Hematopoietic multipotent progenitor cell treated with erythropoietin and hydrocortisone succinate and interleukin-3 and kit ligand, for 6 days (in vitro differentiated cells): ENCODE data around the gene SCAF4.
"Not testable (repeated sequence)": the region's sequence is repeated elsewhere in the genome, so short reads cannot be mapped to it uniquely, and the experiment has no call there.

Source experiments
- DNase-seq: peaks from one replicate; pipeline ENCODE4 v3.0.0-alpha.2; 2015

The SCAF4 gene, protein sequence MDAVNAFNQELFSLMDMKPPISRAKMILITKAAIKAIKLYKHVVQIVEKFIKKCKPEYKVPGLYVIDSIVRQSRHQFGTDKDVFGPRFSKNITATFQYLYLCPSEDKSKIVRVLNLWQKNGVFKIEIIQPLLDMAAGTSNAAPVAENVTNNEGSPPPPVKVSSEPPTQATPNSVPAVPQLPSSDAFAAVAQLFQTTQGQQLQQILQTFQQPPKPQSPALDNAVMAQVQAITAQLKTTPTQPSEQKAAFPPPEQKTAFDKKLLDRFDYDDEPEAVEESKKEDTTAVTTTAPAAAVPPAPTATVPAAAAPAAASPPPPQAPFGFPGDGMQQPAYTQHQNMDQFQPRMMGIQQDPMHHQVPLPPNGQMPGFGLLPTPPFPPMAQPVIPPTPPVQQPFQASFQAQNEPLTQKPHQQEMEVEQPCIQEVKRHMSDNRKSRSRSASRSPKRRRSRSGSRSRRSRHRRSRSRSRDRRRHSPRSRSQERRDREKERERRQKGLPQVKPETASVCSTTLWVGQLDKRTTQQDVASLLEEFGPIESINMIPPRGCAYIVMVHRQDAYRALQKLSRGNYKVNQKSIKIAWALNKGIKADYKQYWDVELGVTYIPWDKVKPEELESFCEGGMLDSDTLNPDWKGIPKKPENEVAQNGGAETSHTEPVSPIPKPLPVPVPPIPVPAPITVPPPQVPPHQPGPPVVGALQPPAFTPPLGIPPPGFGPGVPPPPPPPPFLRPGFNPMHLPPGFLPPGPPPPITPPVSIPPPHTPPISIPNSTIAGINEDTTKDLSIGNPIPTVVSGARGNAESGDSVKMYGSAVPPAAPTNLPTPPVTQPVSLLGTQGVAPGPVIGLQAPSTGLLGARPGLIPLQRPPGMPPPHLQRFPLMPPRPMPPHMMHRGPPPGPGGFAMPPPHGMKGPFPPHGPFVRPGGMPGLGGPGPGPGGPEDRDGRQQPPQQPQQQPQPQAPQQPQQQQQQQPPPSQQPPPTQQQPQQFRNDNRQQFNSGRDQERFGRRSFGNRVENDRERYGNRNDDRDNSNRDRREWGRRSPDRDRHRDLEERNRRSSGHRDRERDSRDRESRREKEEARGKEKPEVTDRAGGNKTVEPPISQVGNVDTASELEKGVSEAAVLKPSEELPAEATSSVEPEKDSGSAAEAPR

DNA sequence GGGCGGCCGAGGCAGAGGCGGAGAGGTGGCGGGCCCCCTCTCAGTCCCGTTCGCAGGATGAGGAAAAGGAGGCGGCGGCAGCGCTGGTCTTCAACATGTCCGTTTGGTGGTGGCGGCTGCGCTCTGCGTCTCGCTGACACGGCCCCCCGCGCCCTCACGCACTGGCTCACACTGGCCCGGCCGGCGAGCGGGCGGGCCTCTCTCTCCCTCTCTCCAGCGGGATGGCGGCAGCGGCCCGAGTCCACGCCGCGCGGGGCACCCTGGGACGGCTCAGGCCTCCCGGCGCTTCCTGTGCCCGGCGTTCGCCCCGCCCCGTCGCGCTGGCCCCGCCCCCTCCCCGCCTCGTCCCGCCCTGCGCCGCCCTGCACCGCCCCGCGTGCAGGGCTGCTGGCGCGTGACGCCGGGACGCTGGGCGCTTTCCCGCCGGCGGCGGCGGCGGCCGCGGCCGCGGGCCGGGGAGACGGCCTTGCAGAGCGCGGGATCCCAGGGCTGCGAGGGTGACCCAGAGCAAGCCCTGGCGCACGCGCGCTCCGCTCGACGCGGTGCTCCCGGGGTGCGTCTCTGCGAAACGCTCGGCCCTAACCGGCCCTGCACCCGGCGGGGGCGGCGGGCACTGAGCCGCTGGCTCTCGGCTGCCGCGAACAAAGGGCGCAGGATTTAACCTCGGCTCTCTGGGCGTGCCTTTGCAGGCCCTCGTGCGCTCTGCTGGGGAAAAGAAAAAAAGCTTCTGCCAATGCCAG is at the start of gene SCAF4:
Gene SCAF4, minus strand, starts transcription at position 262 of the 740 bp plus-strand sequence. CDS start 426 bp downstream, outside the sequence.
- peak; percentile 93 for DNase-seq

DNA sequence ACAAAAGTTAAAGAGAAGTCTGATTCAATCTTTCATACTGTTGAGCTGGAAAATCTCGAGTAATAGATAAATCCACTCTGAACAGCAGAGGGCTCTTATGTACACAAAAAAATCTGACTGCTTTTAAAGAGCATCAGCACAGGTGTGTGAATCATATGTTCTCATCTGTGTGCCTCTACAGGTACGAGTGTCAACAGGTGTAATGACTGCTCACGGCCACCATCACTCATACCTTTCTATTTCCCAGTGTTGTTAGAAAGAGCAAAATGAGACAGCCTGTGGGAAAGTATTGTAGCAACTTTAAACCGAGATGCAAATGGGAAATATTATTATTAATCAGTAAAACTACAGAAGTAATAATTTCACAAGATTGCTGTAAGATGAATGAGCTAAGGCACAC is 49.0 kb upstream of the SCAF4 start:
- DNase-seq = no peak

DNA sequence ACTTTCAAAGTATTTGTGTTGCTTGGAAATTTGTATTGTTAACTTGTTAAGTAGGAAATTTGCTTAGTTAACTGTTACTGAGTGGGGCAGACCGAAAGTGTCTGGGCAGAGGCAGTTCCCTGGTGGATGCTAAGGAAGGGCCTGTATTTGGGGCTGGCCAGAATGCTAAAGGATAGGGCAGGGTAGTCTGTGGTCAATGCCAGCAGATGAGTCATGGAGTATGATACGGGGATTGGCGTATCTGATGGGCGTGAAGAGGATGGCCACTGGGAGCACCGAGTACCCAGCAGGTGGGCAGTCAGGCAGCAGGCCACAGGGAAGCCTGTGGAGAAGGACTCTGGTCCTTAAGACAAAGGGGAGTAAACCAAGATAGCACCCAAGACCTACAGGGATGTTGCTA is 46.6 kb upstream of the SCAF4 start:
- no peak for DNase-seq

DNA sequence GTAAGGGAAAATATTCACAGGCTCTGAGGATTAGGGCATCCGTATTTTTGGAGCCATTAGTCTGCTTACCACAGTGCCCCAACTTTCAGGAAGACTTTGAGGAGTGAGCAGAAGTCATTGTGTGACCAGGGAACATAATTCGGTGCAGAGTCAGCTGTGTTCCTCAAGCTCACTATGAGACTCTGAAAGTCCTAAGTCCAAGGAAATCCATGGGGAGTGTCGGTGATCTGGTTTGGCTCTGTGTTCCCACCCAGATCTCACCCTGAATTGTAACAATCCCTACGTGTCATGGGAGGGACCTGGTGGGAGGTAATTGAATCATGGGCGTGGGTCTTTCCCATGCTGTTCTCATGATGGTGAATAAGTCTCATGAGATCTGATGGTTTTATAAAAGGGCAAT is 45.9 kb upstream of the SCAF4 start:
- no peak for DNase-seq

DNA sequence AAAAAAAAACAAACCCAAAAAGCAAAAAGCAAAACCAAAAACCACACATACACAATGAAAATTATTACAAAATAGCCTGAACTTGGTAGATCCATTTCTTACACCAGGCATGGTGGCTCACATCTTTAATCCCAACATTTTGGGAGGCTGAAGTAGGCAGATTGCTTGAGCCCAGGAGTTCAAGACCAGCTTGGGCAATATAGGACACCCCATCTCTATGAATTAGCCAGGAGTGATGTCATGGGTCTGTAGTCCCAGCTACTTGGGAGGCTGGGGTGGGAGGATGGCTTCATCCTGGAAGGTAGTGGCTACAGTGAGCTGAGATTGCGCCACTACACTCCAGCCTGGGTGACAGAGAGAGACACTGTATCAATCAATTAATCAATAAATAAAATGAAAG is 42.1 kb upstream of the SCAF4 start:
- DNase-seq = no peak

DNA sequence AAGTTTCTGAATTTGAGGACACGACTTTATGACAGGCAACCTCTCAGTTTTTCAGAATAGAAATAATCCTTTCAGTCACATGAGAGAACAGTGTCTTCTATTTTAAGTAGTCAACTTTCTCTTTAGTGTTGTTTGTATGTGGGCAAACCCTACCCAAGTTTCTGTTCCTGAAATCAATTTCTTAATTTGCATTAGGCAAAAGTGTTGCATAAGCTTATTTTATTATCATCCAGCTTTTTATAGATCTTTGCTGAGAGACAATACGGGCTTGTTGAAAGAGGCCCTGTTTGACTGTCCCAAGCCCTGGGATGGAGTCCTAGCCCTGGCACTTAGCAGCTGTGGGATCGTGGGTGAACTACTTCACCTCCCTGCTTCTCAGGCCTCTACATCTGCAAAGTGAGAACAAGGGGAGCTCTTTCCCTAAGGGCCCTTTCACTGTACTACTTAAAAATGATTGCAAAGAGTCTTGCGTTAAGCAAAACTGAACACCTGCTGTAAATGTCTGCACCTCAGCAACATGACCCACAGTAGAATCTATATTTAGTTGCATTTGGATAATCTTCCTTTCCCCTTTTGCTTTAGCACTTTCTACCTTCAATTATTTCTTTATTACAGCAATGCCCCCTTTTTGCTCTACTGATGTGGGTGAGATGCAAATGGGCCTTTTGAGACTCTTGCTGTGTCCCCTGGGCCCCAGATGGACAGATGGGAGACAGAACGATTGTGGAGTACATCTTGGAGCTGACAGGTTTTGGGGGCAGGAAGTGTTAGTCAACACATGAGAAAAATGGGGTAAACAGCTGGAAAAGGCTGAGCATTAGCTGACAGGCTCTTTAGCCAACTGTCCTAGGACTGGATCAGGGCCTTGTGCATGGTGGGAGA is 41.0 kb upstream of the SCAF4 start:
- no peak for DNase-seq

DNA sequence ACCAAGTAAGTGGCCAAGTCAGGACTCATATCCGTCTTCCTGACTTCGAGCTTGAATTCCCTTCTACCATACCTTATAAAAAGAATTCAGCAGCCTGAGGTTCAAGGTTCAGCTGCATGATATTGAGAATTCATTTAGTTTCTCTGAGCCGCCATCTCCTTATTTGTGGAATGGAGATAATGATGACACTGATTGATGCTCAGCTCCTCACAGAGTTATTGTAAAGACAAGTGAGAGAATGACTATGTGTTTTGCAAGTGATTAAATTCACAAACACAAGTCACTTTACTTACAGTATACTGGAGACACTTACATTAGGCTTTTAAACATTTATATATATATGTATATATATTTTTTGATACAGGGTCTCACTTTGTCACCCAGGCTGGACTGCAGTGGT is 39.8 kb upstream of the SCAF4 start:
- DNase-seq = no peak

DNA sequence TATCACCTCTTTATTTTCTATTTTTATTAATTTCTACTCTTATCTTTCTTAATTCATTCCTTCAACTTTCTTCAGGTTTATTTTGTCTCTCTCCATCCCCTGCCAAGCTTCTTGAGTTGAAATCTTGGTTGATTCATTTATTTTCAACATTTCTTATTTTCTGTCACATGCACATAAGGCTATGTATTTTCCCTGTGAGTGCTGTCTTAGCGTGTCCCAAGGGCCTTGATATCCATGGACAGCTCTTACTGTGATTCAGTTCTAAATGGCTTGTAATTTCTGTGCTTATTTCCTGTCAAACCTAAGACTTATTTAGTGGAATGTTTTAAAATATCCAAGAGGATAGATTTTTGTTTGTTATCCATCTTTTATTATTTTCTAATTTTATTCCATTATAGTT is 36.8 kb upstream of the SCAF4 start:
- no peak for DNase-seq

DNA sequence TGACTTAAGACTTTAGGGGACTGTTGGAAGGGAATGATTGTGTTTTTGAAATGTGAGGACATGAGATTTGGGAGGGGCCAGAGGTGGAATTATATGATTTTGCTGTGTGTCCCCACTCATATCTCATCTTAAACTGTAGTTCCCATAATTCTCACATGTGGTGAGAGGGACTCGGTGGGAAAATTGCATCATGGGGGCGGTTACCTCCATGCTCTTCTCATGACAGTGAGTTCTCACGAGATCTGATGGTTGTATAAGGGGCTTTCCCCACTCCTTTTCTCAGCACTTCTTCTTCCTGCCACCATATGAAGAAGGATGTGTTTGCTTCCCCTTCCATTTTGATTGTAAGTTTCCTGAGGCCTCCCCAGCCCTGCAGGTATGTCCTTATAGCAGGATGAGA is 35.0 kb upstream of the SCAF4 start:
- DNase-seq = no peak

DNA sequence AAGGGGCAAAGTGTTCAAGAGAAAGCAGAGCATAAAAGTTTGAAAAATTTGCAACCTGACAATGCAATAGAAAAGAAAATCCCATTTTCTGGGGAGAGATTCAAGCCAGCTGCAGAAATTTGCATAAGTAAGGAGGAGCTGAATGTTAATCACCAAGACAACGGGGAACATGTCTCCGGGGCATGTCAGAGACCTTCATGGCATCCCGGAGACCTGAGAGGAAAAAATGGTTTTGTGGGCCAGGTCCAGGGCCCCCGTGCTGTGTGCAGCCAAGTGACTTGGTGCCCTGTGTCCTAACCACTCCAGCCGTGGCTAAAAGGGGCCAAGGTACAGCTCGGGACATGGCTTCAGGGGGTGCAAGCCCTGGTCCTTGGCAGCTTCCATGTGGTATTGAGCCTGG is 33.9 kb upstream of the SCAF4 start:
- not testable (repeated sequence) for DNase-seq

DNA sequence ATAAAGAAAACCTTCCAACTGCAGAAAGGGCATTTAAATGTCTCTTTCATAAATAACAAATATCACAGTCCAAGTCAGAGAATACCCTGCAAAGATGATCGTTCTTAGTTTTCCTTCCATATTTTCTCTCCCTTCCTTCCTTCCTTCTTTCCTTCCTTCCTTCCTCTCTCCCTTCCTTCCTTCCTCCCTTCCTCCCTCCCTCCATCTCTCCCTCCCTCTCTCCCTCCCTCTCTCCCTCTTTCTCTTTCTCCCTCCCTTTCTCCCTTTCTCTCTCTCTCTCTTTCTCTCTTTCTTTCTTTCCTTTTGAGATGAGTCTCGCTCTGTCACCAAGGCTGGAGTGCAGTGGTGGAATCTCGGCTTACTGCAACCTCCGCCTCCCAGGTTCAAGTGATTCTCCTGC is 29.0 kb upstream of the SCAF4 start:
- DNase-seq = no peak

DNA sequence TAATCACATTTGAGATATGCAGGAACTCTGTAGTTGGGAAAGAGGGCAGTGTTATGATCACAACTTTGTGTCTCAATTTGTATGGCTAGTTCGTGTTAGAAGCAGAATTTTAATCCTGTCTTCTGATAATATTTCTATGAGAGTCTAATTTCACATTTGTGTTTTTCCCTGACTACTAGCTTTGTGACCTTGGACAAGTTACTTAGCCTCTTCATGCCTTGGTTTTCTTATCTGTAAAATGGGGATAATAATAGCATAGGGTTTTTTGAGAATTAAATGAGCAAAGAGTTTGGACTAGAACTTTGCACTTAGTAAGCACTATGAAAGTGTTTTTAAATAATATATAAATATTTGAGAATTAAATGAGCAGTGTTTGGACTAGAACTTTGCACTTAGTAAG is 24.9 kb upstream of the SCAF4 start:
- DNase-seq = no peak

DNA sequence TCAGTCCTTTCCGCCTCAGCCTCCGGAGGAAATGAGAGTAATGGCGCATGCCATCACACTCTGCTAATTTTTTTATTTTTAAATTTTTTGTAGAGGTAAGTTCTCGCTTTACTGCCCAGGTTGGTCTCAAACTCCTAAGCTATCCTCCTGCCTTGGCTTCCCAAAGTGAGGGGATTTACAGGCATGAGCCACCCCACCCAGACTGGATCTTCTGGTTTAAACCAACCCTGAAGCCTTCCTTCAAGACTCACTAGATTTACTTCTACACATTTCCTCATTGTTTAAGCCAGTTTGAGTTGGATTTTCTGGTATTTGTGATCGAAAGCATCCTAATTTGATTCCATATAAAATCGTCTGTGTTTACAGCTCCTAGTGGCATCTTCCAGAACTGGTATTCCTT is 23.1 kb upstream of the SCAF4 start:
- no peak for DNase-seq

DNA sequence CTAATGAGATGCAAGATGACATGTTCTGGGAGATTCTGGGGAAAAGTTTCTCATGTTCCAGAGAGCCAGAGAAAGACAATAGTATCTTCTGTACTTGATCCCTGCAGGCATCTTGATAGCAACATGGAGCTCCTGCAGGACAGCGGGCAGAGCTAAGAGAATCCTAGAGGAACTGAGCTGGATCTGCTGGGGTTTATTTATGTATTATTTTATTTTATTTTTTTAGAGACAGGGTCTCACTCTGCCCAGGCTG is 22.7 kb upstream of the SCAF4 start:
- no peak for DNase-seq

DNA sequence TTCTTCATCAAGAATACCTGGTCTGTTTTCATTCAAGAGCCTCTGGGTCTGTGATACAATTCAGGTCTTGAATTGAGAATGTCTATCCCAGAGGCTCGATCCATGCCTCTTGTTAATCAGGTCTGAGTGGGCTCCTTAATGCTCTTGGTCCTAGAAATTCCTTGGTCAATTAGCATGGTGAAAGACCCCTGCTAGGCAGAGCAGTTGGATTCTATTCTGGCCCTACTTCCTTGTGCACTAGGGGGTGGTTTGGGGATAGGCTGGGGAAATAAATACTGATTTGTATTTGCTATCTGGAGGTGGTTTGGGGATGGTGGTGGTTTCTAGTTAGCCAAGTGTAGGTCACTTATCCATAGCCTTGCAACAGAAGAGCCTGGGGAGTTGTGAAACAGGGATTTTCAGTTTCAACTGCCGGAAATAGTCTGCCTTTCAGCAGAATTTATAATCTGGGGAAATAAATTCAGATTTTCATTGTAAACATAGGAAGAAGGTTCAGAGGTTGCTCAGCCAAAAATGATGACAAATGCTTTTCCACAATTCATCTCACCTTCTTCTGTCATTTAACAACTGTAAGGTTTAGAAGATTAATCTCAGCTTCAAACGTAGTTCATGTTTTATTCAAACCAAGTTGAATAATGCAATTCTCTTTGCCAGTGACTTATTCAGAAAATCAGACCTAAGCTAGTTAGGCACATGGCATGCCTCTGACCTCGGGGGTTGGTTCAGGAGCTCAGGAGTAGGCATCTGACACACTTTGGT is 22.2 kb upstream of the SCAF4 start:
- DNase-seq = no peak

DNA sequence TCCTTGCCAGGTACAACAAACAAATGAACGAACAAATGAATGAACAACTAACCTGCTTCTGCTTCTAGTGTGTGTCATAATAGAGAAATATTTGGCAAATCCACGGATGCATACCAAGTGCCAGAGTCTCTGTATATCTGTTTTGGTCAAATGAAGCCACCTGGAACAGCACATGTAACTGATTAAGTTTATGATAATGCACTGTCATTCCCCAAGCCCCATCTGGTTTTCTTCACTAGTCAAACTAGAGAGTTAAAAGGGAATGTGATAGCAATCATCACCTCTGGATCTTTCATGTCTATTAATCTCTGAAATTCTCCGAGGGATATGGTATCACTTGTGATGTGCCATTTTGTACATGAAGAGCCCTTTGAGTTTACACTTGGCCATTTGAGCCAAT is 21.0 kb upstream of the SCAF4 start:
- no peak for DNase-seq

DNA sequence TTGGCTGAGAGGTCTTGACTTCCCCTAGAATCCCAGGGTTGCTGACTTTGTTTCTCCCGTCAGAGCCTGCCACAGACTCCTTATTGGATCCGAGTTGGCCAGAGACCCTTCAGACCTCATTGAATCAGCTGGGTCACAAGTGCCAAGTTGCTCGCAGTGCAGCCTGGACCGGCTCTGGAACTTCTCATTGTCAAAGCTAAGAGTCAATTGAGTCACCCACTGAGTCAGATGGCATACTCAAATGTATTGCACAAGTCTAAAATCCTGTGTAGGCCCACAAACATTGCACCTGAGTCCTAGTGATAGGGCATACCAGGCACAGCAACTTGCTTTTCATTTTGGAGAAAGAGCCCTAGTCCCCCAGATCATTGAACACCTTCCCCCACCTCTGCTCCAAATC is 20.4 kb upstream of the SCAF4 start:
- DNase-seq = no peak

DNA sequence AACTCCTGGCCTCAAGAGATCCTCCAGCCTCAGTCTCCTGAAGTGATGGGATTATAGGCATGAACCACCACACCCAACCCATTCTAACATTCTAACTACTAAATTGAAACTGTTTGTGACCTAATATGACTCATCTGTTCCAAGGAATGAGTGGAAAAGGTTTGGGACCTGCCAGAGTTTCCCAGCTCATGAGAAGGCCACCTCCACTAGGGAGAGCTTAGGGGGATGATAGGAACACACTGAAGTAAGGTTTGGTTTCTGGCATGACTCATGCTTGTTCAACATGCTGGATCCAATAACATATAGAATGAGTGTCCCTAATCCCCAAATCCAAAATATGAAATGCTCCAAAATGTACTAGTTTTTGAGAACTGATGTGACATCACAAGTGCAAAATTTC is 18.9 kb upstream of the SCAF4 start:
- DNase-seq = no peak

DNA sequence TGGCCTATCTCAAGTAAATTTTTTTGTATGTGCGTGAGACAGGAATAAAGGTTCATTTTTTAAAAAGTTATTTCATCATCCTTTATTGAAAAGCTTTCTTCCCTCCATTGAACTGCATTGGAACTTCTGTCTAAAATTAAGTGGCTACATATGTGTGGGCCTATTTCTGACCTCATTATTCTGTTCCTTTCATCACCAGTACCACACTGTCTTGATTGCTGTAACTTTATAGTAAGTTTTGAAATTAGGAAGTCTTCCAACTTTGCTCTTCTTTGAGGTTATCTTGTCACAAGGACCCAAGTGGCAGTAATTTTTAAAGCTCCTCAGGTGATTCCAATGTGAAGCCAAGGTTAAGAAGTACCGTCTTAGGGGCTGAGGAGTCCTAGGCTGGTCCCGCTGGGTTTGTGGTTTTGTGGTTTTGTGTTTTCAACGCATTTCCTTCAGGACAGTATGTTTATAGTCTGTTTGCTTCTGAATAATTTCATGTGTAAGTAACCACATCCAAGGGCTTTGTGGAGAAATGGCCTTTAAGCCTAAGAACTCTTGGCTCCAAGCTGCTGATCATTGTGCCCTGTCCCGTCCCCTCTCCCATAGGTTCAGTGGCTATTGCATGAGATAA is 12.4 kb upstream of the SCAF4 start:
- DNase-seq = no peak

DNA sequence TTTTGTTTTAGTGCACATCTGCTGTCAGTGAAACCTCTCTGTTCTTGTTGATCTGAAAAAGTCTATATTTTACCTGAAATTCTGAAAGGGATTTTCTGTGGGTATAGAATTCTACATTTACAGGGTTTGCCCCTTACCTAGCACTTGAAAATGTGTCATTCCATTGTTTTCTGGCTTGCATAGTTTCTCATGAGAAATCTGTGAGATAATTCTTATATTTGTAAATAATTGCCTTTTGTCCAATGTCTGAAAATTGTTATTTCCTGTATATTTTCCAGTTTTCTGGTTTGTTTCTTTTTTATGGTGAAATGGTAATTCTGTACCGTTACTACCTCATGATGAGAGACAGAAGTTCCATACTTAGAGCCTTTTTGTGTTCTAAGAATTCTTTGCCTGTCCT is 11.8 kb upstream of the SCAF4 start:
- no peak for DNase-seq

DNA sequence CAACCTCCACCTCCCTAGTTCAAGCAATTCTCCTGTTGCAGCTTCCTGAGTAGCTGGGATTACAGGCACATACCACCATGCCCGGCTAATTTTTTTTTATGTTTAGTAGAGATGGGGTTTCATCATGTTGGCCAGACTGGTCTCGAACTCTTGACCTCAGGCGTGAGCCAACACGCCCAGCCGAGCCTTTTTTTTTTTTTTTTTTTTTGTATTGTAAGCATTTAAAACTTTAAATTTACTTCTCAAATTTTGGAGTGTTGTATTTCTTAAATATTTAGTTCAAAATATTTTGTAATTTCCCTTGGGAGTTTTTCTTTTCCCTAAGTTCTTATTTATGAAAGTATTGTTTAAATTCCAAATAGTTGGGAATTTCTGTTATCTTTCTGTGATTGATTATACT is 9.2 kb upstream of the SCAF4 start:
- no peak for DNase-seq
